ENCODE results near the gene SCUBE1. TPM values are rescaled to one million over a fixed set of nuclear protein-coding genes. Genes with fewer than 3 reads are reported as not detected.

The SCUBE1 gene
- polyA plus RNA-seq, 1 of the 3 experiments (the other 2 are of a cell fraction) = 0.56 TPM

- Histone ChIP-seq H3K4me3 (ENCODE audit: low read depth in 2 of 2, low read length in 1 of 2) (no peak overlapping the region), H3K27ac (ENCODE audit: low read depth in 2 of 2, low read length in 1 of 2) (peak overlapping the region in 1 of 2 experiments; percentile 95; a peak in 2 of 4 replicates), H3K36me3 (replicated peaks in 1 of 2; ENCODE audit: control insufficient read depth in 1 of 2, insufficient read depth in 2 of 2, low read length in 1 of 2) (no peaks in the 10 kb centered on the region), H3K79me2 (ENCODE audit: insufficient read depth) (no peaks in the 10 kb centered on the region), H3K4me1 (ENCODE audit: control insufficient read depth in 1 of 2, insufficient read depth in 2 of 2, low read depth in 1 of 2, low read length in 1 of 2) (peaks cover 0 to 81% of the 10 kb centered on the region in 2 experiments; a peak in 1 of 4 replicates), H4K20me1 (ENCODE audit: insufficient read depth) (no peaks in the 10 kb centered on the region), H2AFZ (ENCODE audit: low read depth) (no peak overlapping the region), H3K4me2 (no peak overlapping the region), H3K27me3 (ENCODE audit: insufficient read depth) (no peaks in the 10 kb centered on the region), H3K9me3 (no peaks in the 10 kb centered on the region), H3K9me2 (no peaks in the 10 kb centered on the region), H3K9ac (no peak overlapping the region), H3F3A (replicated peaks; ENCODE audit: insufficient read depth) (no peaks in the 10 kb centered on the region)
- no peak for TF ChIP-seq ELF1 (IDR thresholded peaks at IDR 0.05)
- DNase-seq = no peak
- CTCF ChIA-PET = interaction anchor here (0.9 to 2.9 kb wide), 4 partner anchors 9 to 591 kb away, joined by 3 to 17 read pairs (median 5); no protein-coding TSS in a partner anchor
- WGBS (ENCODE audit: low lambda C conversion rate) = 50% methylated on average over 2 of the region's 15 CpGs
- POLR2A ChIA-PET = no interaction called here
Observed at GRCh38 chr22:43293655-43294392, 49.3 kb downstream of the SCUBE1 start.

- H3K9ac ChIP-seq = no peak overlapping the region
- no peak overlapping the region for H3K4me3 ChIP-seq (ENCODE audit: low read depth in 2 of 2, low read length in 1 of 2)
- ChIA-PET CTCF (interaction anchor here (0.9 to 2.9 kb wide), 4 partner anchors 9 to 592 kb away, joined by 3 to 17 read pairs (median 5); no protein-coding TSS in a partner anchor), POLR2A (no interaction called here)
- no peaks in the 10 kb centered on the region for H3K36me3 ChIP-seq (replicated peaks in 1 of 2; ENCODE audit: control insufficient read depth in 1 of 2, insufficient read depth in 2 of 2, low read length in 1 of 2)
- no peaks in the 10 kb centered on the region for H3F3A ChIP-seq (replicated peaks; ENCODE audit: insufficient read depth)
- no peak overlapping the region for H2AFZ ChIP-seq (ENCODE audit: low read depth)
- H3K4me1 ChIP-seq (ENCODE audit: control insufficient read depth in 1 of 2, insufficient read depth in 2 of 2, low read depth in 1 of 2, low read length in 1 of 2) = peaks cover 0 to 79% of the 10 kb centered on the region in 2 experiments; a peak in 1 of 4 replicates
- no peaks in the 10 kb centered on the region for H3K27me3 ChIP-seq (ENCODE audit: insufficient read depth)
- peak overlapping the region in 1 of 2 experiments; percentile 95; a peak in 2 of 4 replicates for H3K27ac ChIP-seq (ENCODE audit: low read depth in 2 of 2, low read length in 1 of 2)
- H3K79me2 ChIP-seq (ENCODE audit: insufficient read depth) = no peaks in the 10 kb centered on the region
- no peaks in the 10 kb centered on the region for H3K9me3 ChIP-seq
- H3K9me2 ChIP-seq = no peaks in the 10 kb centered on the region
- no peaks in the 10 kb centered on the region for H4K20me1 ChIP-seq (ENCODE audit: insufficient read depth)
- WGBS (ENCODE audit: low lambda C conversion rate) = 67% methylated on average over 3 of the region's 17 CpGs
- DNase-seq = no peak
- no peak overlapping the region for H3K4me2 ChIP-seq
- TF ChIP-seq SIN3A (IDR thresholded peaks at IDR 0.05; ENCODE audit: borderline replicate concordance, low read depth, low read length) = no peak
- no peak for TF ChIP-seq ZBTB33 (IDR thresholded peaks at IDR 0.05; ENCODE audit: borderline replicate concordance, low read depth)
- no peak for TF ChIP-seq TCF12 (IDR thresholded peaks at IDR 0.05)
- no peak for TF ChIP-seq GATA2 (CRISPR knock-in tag; IDR thresholded peaks at IDR 0.05)
- no peak for TF ChIP-seq ELF1 (IDR thresholded peaks at IDR 0.05)
- no peak for TF ChIP-seq GABPA (IDR thresholded peaks at IDR 0.05; ENCODE audit: low read depth)
- no peak for TF ChIP-seq RCOR1 (IDR thresholded peaks at IDR 0.05; ENCODE audit: low read length)
- TF ChIP-seq JUND (IDR thresholded peaks at IDR 0.05) = no peak
- TF ChIP-seq YY1 (IDR thresholded peaks at IDR 0.05; ENCODE audit: low read depth) = no peak
- TF ChIP-seq FOXJ3 (CRISPR knock-in tag; IDR thresholded peaks at IDR 0.05) = no peak
- no peak for TF ChIP-seq USF1 (IDR thresholded peaks at IDR 0.05; ENCODE audit: borderline replicate concordance, low read depth)
- TF ChIP-seq RXRA (IDR thresholded peaks at IDR 0.05; ENCODE audit: borderline replicate concordance, low read depth) = no peak
- no peak for TF ChIP-seq SMC3 (IDR thresholded peaks at IDR 0.05; ENCODE audit: low read depth, low read length)
Observed at GRCh38 chr22:43293259-43293654, 49.9 kb downstream of the SCUBE1 start.

Measured in SK-N-SH (cell line).